LNCAP (cell line): Measurements from ENCODE around the gene ABCC3.

ENCODE experiments used
- CTCF ChIP-seq: fragments of 450-650 bp; IDR thresholded peaks from 2 replicates; pipeline ENCODE4 v1.5.1; 2017; ENCODE audit warnings: mild to moderate bottlenecking

The ABCC3 gene

GRCh38 chr17:50657054-50657453 is 22.4 kb downstream of the ABCC3 start:
- no peak for TF ChIP-seq CTCF

GRCh38 chr17:50657627-50658026 is 22.9 kb downstream of the ABCC3 start:
- no peak for TF ChIP-seq CTCF

GRCh38 chr17:50658616-50659015 is 23.9 kb downstream of the ABCC3 start:
- TF ChIP-seq CTCF, result no peak

GRCh38 chr17:50659179-50659578 is 24.5 kb downstream of the ABCC3 start:
- TF ChIP-seq CTCF, result no peak

GRCh38 chr17:50660042-50660886 is 25.6 kb downstream of the ABCC3 start:
- TF ChIP-seq CTCF, result no peak

GRCh38 chr17:50660887-50661345 is 26.2 kb downstream of the ABCC3 start:
- TF ChIP-seq CTCF, result no peak

GRCh38 chr17:50661348-50661747 is 26.7 kb downstream of the ABCC3 start:
- no peak for TF ChIP-seq CTCF
